HTERT RPE-1 (cell line): ENCODE measurements around the gene LARP4B.

Experiments
- in situ Hi-C: fragments of 300-500 bp; cut with MboI; formaldehyde crosslinking; loops from 4 replicates; pipeline ENCODE4 v1.14.3; 2020; ENCODE audit warnings: low sequenced_read_pairs

Gene LARP4B

GRCh38 chr10:810351-810846 is 121.1 kb downstream of the LARP4B start:
- in situ Hi-C loops = no loop called here

- in situ Hi-C loops = no loop called here
These were observed 121.7 kb downstream of the LARP4B start for GRCh38 chr10:809671-810350.

- in situ Hi-C loops = no loop called here
These were observed 123.5 kb downstream of the LARP4B start for GRCh38 chr10:807958-808353.

- in situ Hi-C loops = no loop called here
These were observed 124.1 kb downstream of the LARP4B start for GRCh38 chr10:807163-807957.

GRCh38 chr10:806451-807162 is 124.9 kb downstream of the LARP4B start:
- in situ Hi-C loops = no loop called here

GRCh38 chr10:805620-806305 is 125.7 kb downstream of the LARP4B start:
- in situ Hi-C loops = no loop called here

- in situ Hi-C loops = no loop called here
These were observed 126.5 kb downstream of the LARP4B start for GRCh38 chr10:804787-805619.

GRCh38 chr10:804191-804781 is 127.2 kb downstream of the LARP4B start:
- in situ Hi-C loops = no loop called here

- in situ Hi-C loops = no loop called here
These were observed 128.3 kb downstream of the LARP4B start for GRCh38 chr10:803041-803741.

- in situ Hi-C loops = no loop called here
These were observed 129.0 kb downstream of the LARP4B start for GRCh38 chr10:802506-802905.

GRCh38 chr10:797179-797578 is 134.3 kb downstream of the LARP4B start:
- in situ Hi-C loops = no loop called here

GRCh38 chr10:796233-796632 is 135.3 kb downstream of the LARP4B start:
- in situ Hi-C loops = no loop called here

- in situ Hi-C loops = no loop called here
These were observed 137.0 kb downstream of the LARP4B start for GRCh38 chr10:794382-794956.

- in situ Hi-C loops = no loop called here
These were observed 138.8 kb downstream of the LARP4B start for GRCh38 chr10:792792-793100.

GRCh38 chr10:792083-792791 is 139.3 kb downstream of the LARP4B start:
- in situ Hi-C loops = no loop called here

- in situ Hi-C loops = no loop called here
These were observed 139.9 kb downstream of the LARP4B start for GRCh38 chr10:791639-792038.

- in situ Hi-C loops = no loop called here
These were observed 140.5 kb downstream of the LARP4B start for GRCh38 chr10:790821-791551.
